GM19240 (cell line): ENCODE data around the gene PRR18.
A peak's percentile ranks its signal among the peaks of the same experiment; 100 is the strongest.
"Not testable (repeated sequence)": the region's sequence is repeated elsewhere in the genome, so short reads cannot be mapped to it uniquely, and the experiment has no call there.

Source experiments
- DNase-seq: peaks from one replicate; pipeline ENCODE4 v3.0.0; 2011; ENCODE audit warnings: low spot score; ENCODE audit not compliant: insufficient read length

PRR18 gene

GRCh38 chr6:166308033-166308768 is at the start of gene PRR18:
Gene PRR18, minus strand, starts transcription at chr6:166308392. Its CDS starts 250 bp downstream, at chr6:166308142.
- peak; percentile 18 for DNase-seq

GRCh38 chr6:166355552-166355951 is 47.4 kb upstream of the PRR18 start:
- DNase-seq = no peak

GRCh38 chr6:166354965-166355364 is 46.8 kb upstream of the PRR18 start:
- no peak for DNase-seq

GRCh38 chr6:166354143-166354542 is 46.0 kb upstream of the PRR18 start:
- no peak for DNase-seq

- no peak for DNase-seq
Measured at GRCh38 chr6:166353507-166353906, 45.3 kb upstream of the PRR18 start.

- no peak for DNase-seq
Measured at GRCh38 chr6:166352923-166353322, 44.7 kb upstream of the PRR18 start.

GRCh38 chr6:166351715-166352285 is 43.6 kb upstream of the PRR18 start:
- DNase-seq = peak; percentile 50

GRCh38 chr6:166348305-166348949 is 40.2 kb upstream of the PRR18 start:
- DNase-seq = no peak

GRCh38 chr6:166346965-166347364 is 38.8 kb upstream of the PRR18 start:
- no peak for DNase-seq

GRCh38 chr6:166346449-166346848 is 38.3 kb upstream of the PRR18 start:
- DNase-seq = no peak

- DNase-seq = not testable (repeated sequence)
Measured at GRCh38 chr6:166345672-166346071, 37.5 kb upstream of the PRR18 start.

- DNase-seq = not testable (repeated sequence)
Measured at GRCh38 chr6:166344921-166345320, 36.7 kb upstream of the PRR18 start.

- no peak for DNase-seq
Measured at GRCh38 chr6:166344240-166344639, 36.0 kb upstream of the PRR18 start.

- no peak for DNase-seq
Measured at GRCh38 chr6:166343150-166343487, 34.9 kb upstream of the PRR18 start.

GRCh38 chr6:166342349-166343149 is 34.4 kb upstream of the PRR18 start, which contains the start of gene SFT2D1:
Gene SFT2D1, minus strand, starts transcription at chr6:166342545. Its CDS starts 64 bp downstream, at chr6:166342481.
- DNase-seq = peak; percentile 60

GRCh38 chr6:166341977-166342348 is 33.8 kb upstream of the PRR18 start:
- no peak for DNase-seq

- no peak for DNase-seq
Measured at GRCh38 chr6:166341464-166341863, 33.3 kb upstream of the PRR18 start.

- no peak for DNase-seq
Measured at GRCh38 chr6:166338854-166339253, 30.7 kb upstream of the PRR18 start.

- DNase-seq = no peak
Measured at GRCh38 chr6:166336847-166337246, 28.7 kb upstream of the PRR18 start.

GRCh38 chr6:166335378-166336302 is 27.4 kb upstream of the PRR18 start:
- DNase-seq = no peak

- no peak for DNase-seq
Measured at GRCh38 chr6:166334878-166335277, 26.7 kb upstream of the PRR18 start.
